Activated CD4-positive, alpha-beta T cell treated with anti-CD3 and anti-CD28 coated beads, Interleukin-2, amount 10 ng/mL, durations not matched to agents 24 days and 14 days (primary cell): ENCODE results near the gene RASGRP3. TPM values are rescaled to one million over a fixed set of nuclear protein-coding genes. Genes with fewer than 3 reads are reported as not detected.

Source experiments
- DNase-seq: peaks from one replicate; pipeline ENCODE4 v3.0.0; 2022
- H3K27ac Mint-ChIP-seq: one replicate; pipeline ENCODE4 v1.8.0; 2022; ENCODE audit warnings: mild to moderate bottlenecking, mixed read lengths
- H3K27me3 Mint-ChIP-seq: one replicate; pipeline ENCODE4 v1.8.0; 2022; ENCODE audit warnings: mixed read lengths
- H3K36me3 Mint-ChIP-seq: one replicate; pipeline ENCODE4 v1.8.0; 2022; ENCODE audit warnings: low read depth, mild to moderate bottlenecking, mixed read lengths
- H3K4me1 Mint-ChIP-seq: one replicate; pipeline ENCODE4 v1.8.0; 2021; ENCODE audit warnings: mixed read lengths
- H3K4me3 Mint-ChIP-seq: one replicate; pipeline ENCODE4 v1.8.0; 2022; ENCODE audit warnings: mild to moderate bottlenecking, moderate library complexity, mixed read lengths
- H3K9me3 Mint-ChIP-seq: one replicate; pipeline ENCODE4 v1.8.0; 2021; ENCODE audit warnings: mixed read lengths
- intact Hi-C: fragments of 100-400 bp; cut with micrococcal nuclease; formaldehyde crosslinking; loops from one replicate; pipeline ENCODE4 v1.15.1; 2023
- total RNA-seq: library from RNA; stranded (reverse); gene quantifications from 2 replicates; pipeline ENCODE4 v1.2.3, GENCODE V29; 2022

RASGRP3 gene
- total RNA-seq, 1 donor from 2014 or later, result 3.3 TPM

GRCh38 chr2:33491441-33492084 is 15.1 kb downstream of the RASGRP3 start:
- Mint-ChIP-seq H3K27ac (no peak overlapping the region), H3K9me3 (peaks cover 9% of the 10 kb centered on the region), H3K4me3 (no peak overlapping the region), H3K27me3 (no peaks in the 10 kb centered on the region), H3K4me1 (peaks cover 34% of the 10 kb centered on the region), H3K36me3 (peaks cover 7% of the 10 kb centered on the region)
- no peak for DNase-seq
- intact Hi-C loops, result no loop called here

- Mint-ChIP-seq H3K4me1 (peaks cover 38% of the 10 kb centered on the region), H3K9me3 (peaks cover 7% of the 10 kb centered on the region), H3K27me3 (no peaks in the 10 kb centered on the region), H3K4me3 (no peak overlapping the region), H3K27ac (no peak overlapping the region), H3K36me3 (peaks cover 4% of the 10 kb centered on the region)
- intact Hi-C loops, result no loop called here
- DNase-seq, result no peak
Observed at GRCh38 chr2:33492399-33493134, 16.1 kb downstream of the RASGRP3 start.

GRCh38 chr2:33494155-33494779 is 17.8 kb downstream of the RASGRP3 start:
- no peak overlapping the region for H3K27ac Mint-ChIP-seq
- peaks cover 4% of the 10 kb centered on the region for H3K36me3 Mint-ChIP-seq
- peak overlapping the region; percentile 24 for H3K4me3 Mint-ChIP-seq
- peaks cover 5% of the 10 kb centered on the region for H3K9me3 Mint-ChIP-seq
- peaks cover 39% of the 10 kb centered on the region for H3K4me1 Mint-ChIP-seq
- intact Hi-C loops, result no loop called here
- DNase-seq, result no peak
- H3K27me3 Mint-ChIP-seq, result no peaks in the 10 kb centered on the region

GRCh38 chr2:33494877-33495641 is 18.6 kb downstream of the RASGRP3 start:
- H3K9me3 Mint-ChIP-seq, result peaks cover 3% of the 10 kb centered on the region
- H3K4me3 Mint-ChIP-seq, result no peak overlapping the region
- no peaks in the 10 kb centered on the region for H3K27me3 Mint-ChIP-seq
- peaks cover 2% of the 10 kb centered on the region for H3K36me3 Mint-ChIP-seq
- DNase-seq, result no peak
- peaks cover 39% of the 10 kb centered on the region for H3K4me1 Mint-ChIP-seq
- H3K27ac Mint-ChIP-seq, result no peak overlapping the region
- intact Hi-C loops, result loop anchor here (5.0 kb wide), 1 partner anchor 102 kb away; the partner anchor contains the start of gene FAM98A

- intact Hi-C loops, result loop anchor here (2.0 to 5.0 kb wide), 2 partner anchors 31 to 102 kb away; partner anchors contain the start of gene FAM98A
- Mint-ChIP-seq H3K4me3 (no peak overlapping the region), H3K9me3 (peaks cover 3% of the 10 kb centered on the region), H3K27ac (no peak overlapping the region), H3K4me1 (peaks cover 37% of the 10 kb centered on the region), H3K27me3 (no peaks in the 10 kb centered on the region), H3K36me3 (no peaks in the 10 kb centered on the region)
- no peak for DNase-seq
Observed at GRCh38 chr2:33495683-33496082, 19.2 kb downstream of the RASGRP3 start.

GRCh38 chr2:33496150-33496549 is 19.7 kb downstream of the RASGRP3 start:
- H3K27ac Mint-ChIP-seq, result peak overlapping the region; percentile 58
- H3K4me3 Mint-ChIP-seq, result peak overlapping the region; percentile 57
- peaks cover 37% of the 10 kb centered on the region for H3K4me1 Mint-ChIP-seq
- H3K9me3 Mint-ChIP-seq, result peaks cover 3% of the 10 kb centered on the region
- no peaks in the 10 kb centered on the region for H3K27me3 Mint-ChIP-seq
- intact Hi-C loops, result loop anchor here (2.0 to 5.0 kb wide), 2 partner anchors 31 to 101 kb away; partner anchors contain the start of gene FAM98A
- DNase-seq, result no peak
- no peaks in the 10 kb centered on the region for H3K36me3 Mint-ChIP-seq

- Mint-ChIP-seq H3K4me1 (peaks cover 36% of the 10 kb centered on the region), H3K27me3 (no peaks in the 10 kb centered on the region), H3K9me3 (peaks cover 3% of the 10 kb centered on the region), H3K36me3 (no peaks in the 10 kb centered on the region), H3K27ac (peak overlapping the region; percentile 58), H3K4me3 (peak overlapping the region; percentile 57)
- DNase-seq, result no peak
- intact Hi-C loops, result loop anchor here (1.0 to 5.0 kb wide), 6 partner anchors 8 to 175 kb away; partner anchors contain the start of genes FAM98A and RASGRP3
Observed at GRCh38 chr2:33496726-33497125, 20.3 kb downstream of the RASGRP3 start.

- no peak overlapping the region for H3K27ac Mint-ChIP-seq
- peaks cover 3% of the 10 kb centered on the region for H3K9me3 Mint-ChIP-seq
- peaks cover 2% of the 10 kb centered on the region for H3K36me3 Mint-ChIP-seq
- H3K4me1 Mint-ChIP-seq, result peaks cover 35% of the 10 kb centered on the region
- peak; percentile 65 for DNase-seq
- no peak overlapping the region for H3K4me3 Mint-ChIP-seq
- intact Hi-C loops, result loop anchor here (1.0 to 5.0 kb wide), 6 partner anchors 9 to 176 kb away; partner anchors contain the start of genes FAM98A and RASGRP3
- H3K27me3 Mint-ChIP-seq, result no peaks in the 10 kb centered on the region
Observed at GRCh38 chr2:33497221-33497650, 20.8 kb downstream of the RASGRP3 start.

GRCh38 chr2:33498291-33498956 is 22.0 kb downstream of the RASGRP3 start:
- DNase-seq, result no peak
- Mint-ChIP-seq H3K9me3 (peaks cover 3% of the 10 kb centered on the region), H3K4me1 (peaks cover 32% of the 10 kb centered on the region), H3K27ac (no peak overlapping the region), H3K36me3 (peaks cover 2% of the 10 kb centered on the region), H3K27me3 (no peaks in the 10 kb centered on the region), H3K4me3 (peak overlapping the region; percentile 1)
- intact Hi-C loops, result loop anchor here (5.0 kb wide), 1 partner anchor 99 kb away; the partner anchor contains the start of gene FAM98A

- Mint-ChIP-seq H3K9me3 (peaks cover 3% of the 10 kb centered on the region), H3K4me1 (peaks cover 22% of the 10 kb centered on the region), H3K4me3 (no peak overlapping the region), H3K27ac (no peak overlapping the region), H3K27me3 (no peaks in the 10 kb centered on the region), H3K36me3 (peaks cover 2% of the 10 kb centered on the region)
- no peak for DNase-seq
- intact Hi-C loops, result no loop called here
Observed at GRCh38 chr2:33500177-33500576, 23.7 kb downstream of the RASGRP3 start.

- Mint-ChIP-seq H3K27me3 (no peaks in the 10 kb centered on the region), H3K27ac (no peak overlapping the region), H3K4me3 (no peak overlapping the region), H3K4me1 (peaks cover 12% of the 10 kb centered on the region), H3K9me3 (peaks cover 3% of the 10 kb centered on the region), H3K36me3 (peaks cover 2% of the 10 kb centered on the region)
- intact Hi-C loops, result no loop called here
- DNase-seq, result no peak
Observed at GRCh38 chr2:33502025-33502424, 25.6 kb downstream of the RASGRP3 start.

GRCh38 chr2:33503002-33503401 is 26.6 kb downstream of the RASGRP3 start:
- Mint-ChIP-seq H3K27me3 (no peaks in the 10 kb centered on the region), H3K36me3 (peaks cover 2% of the 10 kb centered on the region)
- no peak for DNase-seq

GRCh38 chr2:33505966-33506365 is 29.5 kb downstream of the RASGRP3 start:
- intact Hi-C loops, result no loop called here
- Mint-ChIP-seq H3K27me3 (no peaks in the 10 kb centered on the region), H3K4me3 (no peak overlapping the region), H3K4me1 (no peaks in the 10 kb centered on the region), H3K9me3 (no peaks in the 10 kb centered on the region), H3K27ac (no peak overlapping the region), H3K36me3 (peaks cover 2% of the 10 kb centered on the region)
- no peak for DNase-seq

More at GRCh38 chr2:33503002-33503401, 26.6 kb downstream of the RASGRP3 start:
- no peak overlapping the region for H3K4me3 Mint-ChIP-seq
- H3K4me1 Mint-ChIP-seq, result peaks cover 5% of the 10 kb centered on the region
- H3K9me3 Mint-ChIP-seq, result peaks cover 3% of the 10 kb centered on the region
- no peak overlapping the region for H3K27ac Mint-ChIP-seq
- intact Hi-C loops, result no loop called here
